CD4-positive, alpha-beta T cell treated with Interleukin-1 beta for 1 hour (primary cell): ENCODE data around the gene TROAP.
"Not testable (repeated sequence)": the region's sequence is repeated elsewhere in the genome, so short reads cannot be mapped to it uniquely, and the experiment has no call there.

Experiments
- DNase-seq, 2 donors: peaks; one replicate each; pipeline ENCODE4 v3.0.0-alpha.2; 2020 to 2022

The TROAP gene

GRCh38 chr12:49369411-49370145, 46.5 kb downstream of the TROAP start:
- no peak for DNase-seq

GRCh38 chr12:49370539-49370938, 47.5 kb downstream of the TROAP start:
- DNase-seq = no peak

GRCh38 chr12:49375406-49375805, 52.4 kb downstream of the TROAP start:
- no peak for DNase-seq

GRCh38 chr12:49377386-49377785, 54.3 kb downstream of the TROAP start:
- DNase-seq = no peak

- not testable (repeated sequence) for DNase-seq
Measured at GRCh38 chr12:49380184-49380583, 57.1 kb downstream of the TROAP start.
